ENCODE measurements around the gene PFDN1. TPM values are rescaled to one million over a fixed set of nuclear protein-coding genes. Genes with fewer than 3 reads are reported as not detected.
"Not testable (repeated sequence)": the region's sequence is repeated elsewhere in the genome, so short reads cannot be mapped to it uniquely, and the experiment has no call there.

Gene PFDN1
- total RNA-seq, 1 donor: 60.2 TPM

DNA sequence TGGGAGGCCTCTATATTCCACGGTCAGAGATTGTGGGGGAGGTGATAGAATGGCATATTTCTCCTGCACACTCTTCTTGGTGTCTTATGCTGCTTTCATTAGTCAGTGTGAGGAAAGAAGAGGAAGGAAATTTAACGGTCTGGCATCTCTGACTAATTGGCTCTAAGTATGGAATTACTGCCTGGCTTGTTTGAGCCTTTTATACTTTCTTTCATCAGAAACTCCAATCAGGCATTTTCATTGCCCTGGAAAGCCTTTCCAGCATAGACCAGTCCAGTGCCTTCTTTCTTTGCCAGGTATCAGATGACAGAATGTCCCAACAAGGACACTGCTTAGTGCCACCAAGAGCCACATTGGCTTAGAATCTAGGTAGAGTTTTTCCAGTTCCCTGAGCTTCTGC lies 97.7 kb downstream of the PFDN1 start:
- TF ChIP-seq, protein P1, sequence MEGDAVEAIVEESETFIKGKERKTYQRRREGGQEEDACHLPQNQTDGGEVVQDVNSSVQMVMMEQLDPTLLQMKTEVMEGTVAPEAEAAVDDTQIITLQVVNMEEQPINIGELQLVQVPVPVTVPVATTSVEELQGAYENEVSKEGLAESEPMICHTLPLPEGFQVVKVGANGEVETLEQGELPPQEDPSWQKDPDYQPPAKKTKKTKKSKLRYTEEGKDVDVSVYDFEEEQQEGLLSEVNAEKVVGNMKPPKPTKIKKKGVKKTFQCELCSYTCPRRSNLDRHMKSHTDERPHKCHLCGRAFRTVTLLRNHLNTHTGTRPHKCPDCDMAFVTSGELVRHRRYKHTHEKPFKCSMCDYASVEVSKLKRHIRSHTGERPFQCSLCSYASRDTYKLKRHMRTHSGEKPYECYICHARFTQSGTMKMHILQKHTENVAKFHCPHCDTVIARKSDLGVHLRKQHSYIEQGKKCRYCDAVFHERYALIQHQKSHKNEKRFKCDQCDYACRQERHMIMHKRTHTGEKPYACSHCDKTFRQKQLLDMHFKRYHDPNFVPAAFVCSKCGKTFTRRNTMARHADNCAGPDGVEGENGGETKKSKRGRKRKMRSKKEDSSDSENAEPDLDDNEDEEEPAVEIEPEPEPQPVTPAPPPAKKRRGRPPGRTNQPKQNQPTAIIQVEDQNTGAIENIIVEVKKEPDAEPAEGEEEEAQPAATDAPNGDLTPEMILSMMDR (IDR thresholded peaks at IDR 0.05; ENCODE audit: insufficient read depth, low read length): no peak
- no peak for DNase-seq (ENCODE audit: low read depth)
- no peak overlapping the region for H3K4me3 ChIP-seq (ENCODE audit: low read depth, low read length)

DNA sequence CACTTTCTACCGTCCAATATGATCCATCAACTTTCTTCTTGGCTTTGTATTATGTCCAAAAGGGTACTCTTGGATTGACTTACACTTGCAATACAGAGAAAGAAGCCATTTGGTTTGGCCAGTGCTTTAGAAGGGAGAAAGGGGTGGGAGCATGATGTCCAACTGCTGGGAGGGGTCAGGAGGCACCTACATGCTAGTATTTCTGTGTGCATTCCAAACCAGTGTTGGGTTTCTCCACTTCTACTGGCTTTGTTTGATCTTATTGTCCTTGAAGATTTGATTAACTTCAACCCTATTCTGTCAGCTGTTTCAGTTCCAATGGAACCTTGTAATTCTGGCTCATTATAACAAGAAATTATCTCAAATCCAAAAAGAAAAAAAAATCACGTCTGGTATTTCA lies 100.3 kb downstream of the PFDN1 start:
- no peak for DNase-seq (ENCODE audit: low read depth)

DNA sequence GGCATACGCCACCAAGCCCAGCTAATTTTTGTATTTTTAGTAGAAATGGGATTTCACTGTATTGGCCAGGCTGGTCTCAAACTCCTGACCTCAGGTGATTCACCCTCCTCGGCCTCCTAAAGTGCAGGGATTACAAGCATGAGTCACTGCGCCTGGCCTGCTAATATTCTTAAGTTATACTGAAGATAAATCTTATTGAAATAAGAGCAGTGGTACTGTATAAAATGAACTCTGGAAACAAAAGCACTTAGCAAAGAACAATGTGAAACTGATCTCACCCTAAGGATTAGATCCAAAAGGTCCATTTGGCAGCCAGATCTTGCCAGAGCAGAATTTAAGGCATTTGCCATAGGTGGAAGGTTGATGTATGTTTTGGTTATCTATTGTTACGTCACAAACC lies 100.8 kb downstream of the PFDN1 start:
- peak; percentile 83 for DNase-seq (ENCODE audit: low read depth)
- TF ChIP-seq, protein P1 (IDR thresholded peaks at IDR 0.05; ENCODE audit: insufficient read depth, low read length): no peak
- no peak overlapping the region for H3K4me3 ChIP-seq (ENCODE audit: low read depth, low read length)

More for the DNA sequence above, 100.3 kb downstream of the PFDN1 start:
- no peak overlapping the region for H3K4me3 ChIP-seq (ENCODE audit: low read depth, low read length)
- TF ChIP-seq, protein P1 (IDR thresholded peaks at IDR 0.05; ENCODE audit: insufficient read depth, low read length): no peak

DNA sequence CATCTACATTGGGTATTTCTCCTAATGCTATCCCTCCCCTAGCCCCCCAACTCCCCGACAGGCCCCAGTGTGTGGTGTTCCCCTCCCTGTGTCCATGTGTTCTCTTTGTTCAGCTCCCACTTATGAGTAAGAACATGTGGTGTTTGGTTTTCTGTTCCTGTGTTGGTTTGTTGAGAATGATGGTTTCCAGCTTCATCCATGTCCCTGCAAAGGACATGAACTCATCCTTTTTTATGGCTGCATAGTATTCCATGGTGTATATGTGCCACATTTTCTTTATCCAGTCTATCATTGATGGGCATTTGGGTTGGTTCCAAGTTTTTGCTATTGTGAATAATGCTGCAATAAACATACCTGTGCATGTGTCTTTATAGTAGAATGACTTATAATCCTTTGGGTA lies 104.0 kb downstream of the PFDN1 start:
- H3K4me3 ChIP-seq (ENCODE audit: low read depth, low read length); DNase-seq (ENCODE audit: low read depth): not testable (repeated sequence)

DNA sequence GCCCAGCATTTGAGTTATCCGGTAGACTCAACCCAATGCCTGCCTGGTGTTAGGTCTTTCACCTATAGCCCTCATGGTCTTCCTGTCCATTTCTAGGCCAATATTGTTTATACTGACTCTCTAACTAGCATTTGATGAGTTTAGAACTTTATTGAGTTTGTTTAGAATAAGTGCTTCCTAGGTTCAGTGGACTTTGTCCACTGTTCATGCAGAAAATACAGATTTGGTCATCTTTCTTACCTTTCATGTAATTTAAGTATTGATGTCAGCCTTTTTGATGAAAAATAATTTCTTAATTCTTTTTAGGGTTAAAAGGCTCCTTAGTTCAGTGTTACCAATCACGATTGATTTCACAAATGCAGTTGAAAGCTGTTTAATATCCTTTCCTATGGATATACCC lies 105.9 kb downstream of the PFDN1 start:
- DNase-seq (ENCODE audit: low read depth): no peak
- TF ChIP-seq, protein P1 (IDR thresholded peaks at IDR 0.05; ENCODE audit: insufficient read depth, low read length): no peak
- no peak overlapping the region for H3K4me3 ChIP-seq (ENCODE audit: low read depth, low read length)

DNA sequence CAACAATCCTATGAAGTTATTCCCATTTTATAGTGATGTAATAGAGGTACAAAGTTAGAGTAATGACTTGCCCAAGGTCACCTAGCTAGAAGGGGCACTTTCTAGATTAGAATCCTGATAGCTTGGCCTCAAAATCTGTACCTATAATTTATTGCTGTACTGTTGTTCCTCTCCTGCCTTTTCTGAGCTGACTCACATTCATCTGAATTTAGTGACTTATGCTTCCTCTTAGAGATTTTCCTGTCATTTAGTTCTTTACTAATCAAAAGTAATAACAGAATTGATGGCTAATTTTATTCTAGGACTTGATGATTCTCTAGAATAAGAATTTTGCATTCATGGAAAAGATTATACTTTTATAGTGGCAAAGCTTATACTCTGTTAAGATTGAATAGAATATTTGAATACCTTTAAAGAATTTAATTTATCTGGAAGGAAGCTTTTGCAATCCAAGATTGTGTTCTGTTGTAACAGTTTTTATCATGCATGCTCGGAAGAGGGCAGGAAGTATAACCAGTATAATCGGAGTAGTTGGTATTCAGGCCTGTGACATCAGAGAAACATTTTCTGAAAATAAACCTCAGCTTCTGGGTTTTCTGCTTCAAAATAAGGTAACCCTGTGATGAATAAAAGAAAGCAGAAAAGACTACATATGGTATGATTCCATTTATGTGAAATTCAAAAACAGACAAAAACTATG lies 106.6 kb downstream of the PFDN1 start:
- TF ChIP-seq, protein P1 (IDR thresholded peaks at IDR 0.05; ENCODE audit: insufficient read depth, low read length): no peak
- H3K4me3 ChIP-seq (ENCODE audit: low read depth, low read length): no peak overlapping the region
- peak; percentile 38 for DNase-seq (ENCODE audit: low read depth)

Other genes starting within 250 kb of the PFDN1 start
- 30.4 and 33.8 TPM in 2 replicates for gene PURA, start 189.0 kb downstream of the PFDN1 start, total RNA-seq (ENCODE audit: low replicate concordance)
- 7.8 and 13.7 TPM in 2 replicates for gene IGIP, start 177.2 kb downstream of the PFDN1 start, total RNA-seq (ENCODE audit: low replicate concordance)
- 35.8 and 43.4 TPM in 2 replicates for gene CYSTM1, start 127.9 kb downstream of the PFDN1 start, total RNA-seq (ENCODE audit: low replicate concordance)
- gene HBEGF, start 43.5 kb upstream of the PFDN1 start, total RNA-seq (ENCODE audit: low replicate concordance): 0.41 and 0.90 TPM in 2 replicates
- not detected in 2 replicates for gene SLC4A9, start 57.1 kb upstream of the PFDN1 start, total RNA-seq (ENCODE audit: low replicate concordance)
- 71.1 and 145 TPM in 2 replicates for gene ANKHD1, start 98.7 kb upstream of the PFDN1 start, total RNA-seq (ENCODE audit: low replicate concordance)
- gene EIF4EBP3, start 244.6 kb upstream of the PFDN1 start, total RNA-seq (ENCODE audit: low replicate concordance): 0.74 and 4.7 TPM in 2 replicates

All from fibroblast of the aortic adventitia (primary cell).